Measurements from ENCODE around the gene RASA3. TPM values are rescaled to one million over a fixed set of nuclear protein-coding genes. Genes with fewer than 3 reads are reported as not detected.
A peak's percentile ranks its signal among the peaks of the same experiment; 100 is the strongest.

RASA3 gene
- total RNA-seq, 2 donors from 2014 or later: 6.3 to 12.0 TPM

DNA sequence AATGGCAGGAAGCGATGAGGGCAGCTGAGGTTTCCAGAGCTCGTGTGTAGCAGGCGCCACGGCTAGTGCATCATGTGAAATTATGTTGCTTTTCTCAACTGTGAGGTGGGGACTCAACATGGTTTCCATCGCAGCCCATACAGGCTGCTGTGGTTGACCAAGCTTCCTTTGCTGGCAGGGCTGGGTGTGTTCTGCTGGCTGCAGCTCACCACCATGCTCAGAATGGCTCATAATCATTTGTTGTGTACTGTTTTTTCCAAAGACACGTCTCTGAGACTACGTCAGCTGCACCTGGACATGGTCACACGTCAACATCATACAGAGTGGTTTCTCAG lies 16.1 kb upstream of the RASA3 start:
- Histone ChIP-seq H3K9ac (ENCODE audit: extremely low read depth, low read length, poor library complexity, severe bottlenecking) (no peak overlapping the region), H3K27ac (ENCODE audit: low read depth, low read length) (no peak overlapping the region), H3K36me3 (ENCODE audit: control insufficient read depth, insufficient read depth, low read length) (no peaks in the 10 kb centered on the region), H3K9me3 (ENCODE audit: control insufficient read depth, low read length) (no peaks in the 10 kb centered on the region), H3K4me3 (ENCODE audit: low read length) (no peak overlapping the region), H3K4me1 (ENCODE audit: control insufficient read depth, insufficient read depth, low read length) (no peaks in the 10 kb centered on the region), H3K27me3 (ENCODE audit: control insufficient read depth, insufficient read depth, low read length, poor library complexity, severe bottlenecking) (no peaks in the 10 kb centered on the region)
- H3K9me3 Mint-ChIP-seq: no peaks in the 10 kb centered on the region
- peaks cover 2% of the 10 kb centered on the region for H3K4me1 Mint-ChIP-seq
- 91 to 95% methylated on average over 8 of the region's 8 CpGs for WGBS, 2 experiments (ENCODE audit: insufficient coverage in 1 of 2, insufficient read length in 1 of 2)
- H3K36me3 Mint-ChIP-seq (ENCODE audit: low read depth): no peaks in the 10 kb centered on the region
- no peak overlapping the region for H3K4me3 Mint-ChIP-seq
- no peak for DNase-seq
- H3K27me3 Mint-ChIP-seq (ENCODE audit: insufficient read depth): peaks cover under 1% of the 10 kb centered on the region
- TF ChIP-seq, protein P1, sequence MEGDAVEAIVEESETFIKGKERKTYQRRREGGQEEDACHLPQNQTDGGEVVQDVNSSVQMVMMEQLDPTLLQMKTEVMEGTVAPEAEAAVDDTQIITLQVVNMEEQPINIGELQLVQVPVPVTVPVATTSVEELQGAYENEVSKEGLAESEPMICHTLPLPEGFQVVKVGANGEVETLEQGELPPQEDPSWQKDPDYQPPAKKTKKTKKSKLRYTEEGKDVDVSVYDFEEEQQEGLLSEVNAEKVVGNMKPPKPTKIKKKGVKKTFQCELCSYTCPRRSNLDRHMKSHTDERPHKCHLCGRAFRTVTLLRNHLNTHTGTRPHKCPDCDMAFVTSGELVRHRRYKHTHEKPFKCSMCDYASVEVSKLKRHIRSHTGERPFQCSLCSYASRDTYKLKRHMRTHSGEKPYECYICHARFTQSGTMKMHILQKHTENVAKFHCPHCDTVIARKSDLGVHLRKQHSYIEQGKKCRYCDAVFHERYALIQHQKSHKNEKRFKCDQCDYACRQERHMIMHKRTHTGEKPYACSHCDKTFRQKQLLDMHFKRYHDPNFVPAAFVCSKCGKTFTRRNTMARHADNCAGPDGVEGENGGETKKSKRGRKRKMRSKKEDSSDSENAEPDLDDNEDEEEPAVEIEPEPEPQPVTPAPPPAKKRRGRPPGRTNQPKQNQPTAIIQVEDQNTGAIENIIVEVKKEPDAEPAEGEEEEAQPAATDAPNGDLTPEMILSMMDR (conservative IDR thresholded peaks at IDR 0.05): no peak
- no peak overlapping the region for H3K27ac Mint-ChIP-seq

DNA sequence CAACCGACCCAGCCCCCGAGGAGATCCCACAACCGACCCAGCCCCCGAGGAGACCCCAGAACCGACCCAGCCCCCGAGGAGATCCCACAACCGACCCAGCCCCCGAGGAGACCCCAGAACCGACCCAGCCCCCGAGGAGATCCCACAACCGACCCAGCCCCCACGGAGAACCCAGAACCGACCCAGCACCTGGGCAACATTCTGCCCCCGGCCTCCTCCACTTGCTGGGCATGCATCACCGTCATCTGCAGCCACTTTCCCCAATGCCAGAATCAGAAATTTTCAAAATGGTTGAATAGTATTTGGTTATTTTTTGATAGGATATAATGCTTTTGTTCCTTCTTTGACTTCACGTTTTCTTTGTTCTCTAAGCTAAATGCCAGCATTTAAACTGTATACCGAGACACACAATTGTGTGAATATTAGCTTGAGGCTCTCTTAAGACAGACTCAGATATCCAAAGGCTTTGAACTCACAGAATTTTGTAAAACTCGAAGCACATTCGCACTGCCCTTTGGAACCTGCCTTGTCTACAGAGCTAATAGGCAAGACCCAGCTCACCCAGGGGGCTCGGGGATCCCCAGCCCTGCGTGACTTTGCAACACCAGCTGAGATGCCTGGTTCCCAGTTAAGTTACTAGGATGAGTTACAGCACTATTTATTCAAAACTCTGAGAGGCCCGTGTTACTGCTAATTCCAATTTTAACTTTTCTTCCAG lies 15.5 kb upstream of the RASA3 start:
- WGBS, 2 experiments (ENCODE audit: insufficient coverage in 1 of 2, insufficient read length in 1 of 2): 93 to 96% methylated on average over 12 to 20 of the region's 22 CpGs
- Mint-ChIP-seq H3K27me3 (ENCODE audit: insufficient read depth) (no peaks in the 10 kb centered on the region), H3K4me1 (peaks cover 2% of the 10 kb centered on the region), H3K27ac (no peak overlapping the region), H3K9me3 (no peaks in the 10 kb centered on the region), H3K4me3 (no peak overlapping the region), H3K36me3 (ENCODE audit: low read depth) (no peaks in the 10 kb centered on the region)
- DNase-seq: no peak
- no peaks in the 10 kb centered on the region for H3K9me3 ChIP-seq (ENCODE audit: control insufficient read depth, low read length)
- no peaks in the 10 kb centered on the region for H3K27me3 ChIP-seq (ENCODE audit: control insufficient read depth, insufficient read depth, low read length, poor library complexity, severe bottlenecking)
- no peaks in the 10 kb centered on the region for H3K4me1 ChIP-seq (ENCODE audit: control insufficient read depth, insufficient read depth, low read length)
- no peak overlapping the region for H3K4me3 ChIP-seq (ENCODE audit: low read length)
- no peaks in the 10 kb centered on the region for H3K36me3 ChIP-seq (ENCODE audit: control insufficient read depth, insufficient read depth, low read length)
- H3K27ac ChIP-seq (ENCODE audit: low read depth, low read length): no peak overlapping the region
- H3K9ac ChIP-seq (ENCODE audit: extremely low read depth, low read length, poor library complexity, severe bottlenecking): no peak overlapping the region
- TF ChIP-seq, protein P1 (conservative IDR thresholded peaks at IDR 0.05): no peak

DNA sequence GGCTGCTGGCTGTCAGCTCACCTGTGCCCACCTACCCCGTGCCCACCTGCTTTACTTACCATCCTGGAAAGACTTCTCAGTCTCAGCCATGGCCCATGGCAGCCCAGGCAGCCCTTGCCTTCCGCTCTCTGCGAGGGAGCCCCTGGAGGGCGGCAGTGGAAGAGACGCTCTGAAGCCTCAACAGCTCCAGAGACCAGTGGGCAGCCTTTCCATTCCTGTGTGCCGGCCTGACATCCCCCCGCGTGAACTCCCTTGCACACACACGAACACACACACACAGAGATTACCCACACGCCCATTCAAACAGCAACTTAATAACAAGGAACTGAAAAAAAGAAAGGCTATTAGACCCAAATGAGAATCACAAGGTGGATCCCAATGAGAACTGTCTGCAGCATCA lies 14.2 kb upstream of the RASA3 start:
- H3K36me3 ChIP-seq (ENCODE audit: control insufficient read depth, insufficient read depth, low read length): no peaks in the 10 kb centered on the region
- Mint-ChIP-seq H3K27ac (no peak overlapping the region), H3K36me3 (ENCODE audit: low read depth) (no peaks in the 10 kb centered on the region), H3K4me3 (no peak overlapping the region), H3K9me3 (no peaks in the 10 kb centered on the region), H3K4me1 (peaks cover 2% of the 10 kb centered on the region), H3K27me3 (ENCODE audit: insufficient read depth) (no peaks in the 10 kb centered on the region)
- TF ChIP-seq, protein P1 (conservative IDR thresholded peaks at IDR 0.05): peak; percentile 67
- H3K27ac ChIP-seq (ENCODE audit: low read depth, low read length): no peak overlapping the region
- H3K4me3 ChIP-seq (ENCODE audit: low read length): no peak overlapping the region
- 63% methylated on average over 10 of the region's 10 CpGs; no CpG with 5 or more reads in 1 of the 2 experiments for WGBS, 2 experiments (ENCODE audit: insufficient coverage in 1 of 2, insufficient read length in 1 of 2)
- H3K4me1 ChIP-seq (ENCODE audit: control insufficient read depth, insufficient read depth, low read length): no peaks in the 10 kb centered on the region
- H3K9me3 ChIP-seq (ENCODE audit: control insufficient read depth, low read length): no peaks in the 10 kb centered on the region
- peak; percentile 79 for DNase-seq
- H3K9ac ChIP-seq (ENCODE audit: extremely low read depth, low read length, poor library complexity, severe bottlenecking): no peak overlapping the region
- H3K27me3 ChIP-seq (ENCODE audit: control insufficient read depth, insufficient read depth, low read length, poor library complexity, severe bottlenecking): no peaks in the 10 kb centered on the region
